Head of caudate nucleus (tissue), 42 donors: ENCODE results near the gene SIM2.

Experiments used
- DNase-seq, 42 donors: peaks; one replicate each; pipeline versions ENCODE4 v3.0.0 to v3.0.0-alpha.2; 2020 to 2021; ENCODE audit warnings: mixed read lengths in 7 of 42
- intact Hi-C: fragments of 100-400 bp; cut with DNase I; formaldehyde crosslinking; loops from one replicate; pipeline ENCODE4 v1.15.0; 2022

Gene SIM2

DNA sequence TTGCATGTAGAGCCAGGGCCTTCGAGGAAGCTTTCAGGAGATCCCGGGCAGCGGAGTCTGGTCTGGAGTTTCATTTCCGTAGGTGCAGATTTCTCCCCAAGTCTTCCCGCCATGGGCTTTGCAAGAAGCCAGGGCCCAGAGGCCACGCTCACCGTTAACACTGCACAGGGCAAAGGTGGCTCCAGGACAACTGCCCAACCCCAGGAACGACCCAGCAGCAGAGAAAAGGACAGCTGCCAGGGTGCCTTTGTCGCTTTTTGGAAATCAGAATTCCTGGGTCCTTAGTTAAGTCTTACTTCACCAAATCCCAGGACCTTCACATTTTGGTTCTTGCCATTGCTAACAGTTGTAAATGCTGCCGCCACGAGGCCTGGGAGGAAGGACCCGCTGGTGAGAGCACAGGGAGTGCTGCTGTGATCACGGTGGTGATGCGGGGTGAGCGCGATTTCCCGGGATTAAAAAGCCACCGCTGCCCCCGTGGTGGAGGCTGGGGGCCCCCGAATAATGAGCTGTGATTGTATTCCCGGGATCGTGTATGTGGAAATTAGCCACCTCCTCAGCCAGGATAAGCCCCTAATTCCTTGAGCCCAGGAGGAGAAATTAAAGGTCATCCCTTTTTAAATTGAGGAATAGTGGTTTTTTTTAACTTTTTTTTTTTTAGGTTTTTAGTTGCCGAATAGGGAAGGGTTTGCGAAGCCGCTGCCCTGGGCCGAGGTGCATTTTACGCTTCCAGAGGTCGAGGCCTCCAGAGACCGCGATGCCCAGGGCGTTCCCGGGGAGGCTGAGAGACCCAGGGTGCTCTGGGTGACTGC lies 8.2 kb downstream of the SIM2 start:
- intact Hi-C loops = no loop called here
- DNase-seq = peak in 25 of 42 donors; percentile 12 to 61 (median 36)

DNA sequence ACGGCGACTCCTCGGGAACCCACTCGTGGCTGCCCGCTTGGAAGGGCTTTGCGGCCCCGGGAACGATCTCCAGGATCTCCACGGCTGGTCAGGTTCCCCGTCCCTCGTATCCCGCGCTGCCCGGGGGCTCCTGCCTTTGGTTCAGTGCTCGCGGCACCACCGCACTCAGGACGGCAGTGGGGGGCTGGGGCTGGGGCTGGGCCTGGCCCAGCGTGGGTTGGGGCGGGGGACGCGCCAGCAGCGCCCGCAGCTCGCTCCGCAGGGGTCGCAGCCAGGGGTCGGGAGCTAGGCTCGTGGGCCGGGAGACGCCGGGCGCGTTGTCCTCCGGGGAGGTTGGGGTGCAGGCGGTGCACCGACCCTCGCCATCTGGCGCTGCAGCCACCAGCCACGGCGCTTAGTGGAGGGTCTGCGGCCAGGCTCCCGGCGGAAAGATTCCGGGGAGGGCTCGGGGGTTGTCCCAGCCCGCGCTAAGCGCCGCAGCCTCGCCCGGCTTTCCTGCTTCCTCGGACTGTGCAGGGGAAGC lies 8.9 kb downstream of the SIM2 start:
- DNase-seq = peak in 2 of 42 donors; percentile 35 to 39
- intact Hi-C loops = no loop called here

DNA sequence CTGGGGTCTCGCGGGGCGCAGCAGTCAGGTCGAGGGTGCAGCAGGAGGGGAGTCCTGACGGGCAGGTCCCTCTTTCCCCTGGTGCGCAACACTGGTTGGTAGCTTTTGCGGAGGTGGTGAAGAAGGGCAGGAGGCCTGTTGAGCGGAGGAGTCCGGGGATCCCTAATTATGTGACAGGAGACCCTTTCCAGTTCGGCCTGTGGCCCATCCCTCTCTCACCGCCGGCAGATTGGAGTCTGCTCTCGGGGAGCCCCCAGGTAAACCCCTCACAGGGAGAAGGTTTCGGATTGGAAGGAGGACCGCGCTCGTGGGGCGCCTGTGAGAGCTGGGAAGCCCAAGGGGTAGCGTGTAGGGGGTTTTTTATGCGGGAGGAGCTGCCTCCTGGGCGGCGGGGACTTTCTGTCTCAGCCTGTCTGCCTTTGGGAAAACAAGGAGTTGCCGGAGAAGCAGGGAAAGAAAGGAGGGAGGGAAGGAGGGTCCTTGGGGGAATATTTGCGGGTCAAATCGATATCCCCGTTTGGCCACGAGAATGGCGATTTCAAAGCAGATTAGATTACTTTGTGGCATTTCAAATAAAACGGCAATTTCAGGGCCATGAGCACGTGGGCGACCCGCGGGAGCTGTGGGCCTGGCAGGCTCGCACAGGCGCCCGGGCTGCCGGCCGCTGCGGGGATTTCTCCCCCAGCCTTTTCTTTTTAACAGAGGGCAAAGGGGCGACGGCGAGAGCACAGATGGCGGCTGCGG lies 9.5 kb downstream of the SIM2 start:
- DNase-seq = peak in 5 of 42 donors; percentile 6 to 37 (median 25)
- intact Hi-C loops = no loop called here

DNA sequence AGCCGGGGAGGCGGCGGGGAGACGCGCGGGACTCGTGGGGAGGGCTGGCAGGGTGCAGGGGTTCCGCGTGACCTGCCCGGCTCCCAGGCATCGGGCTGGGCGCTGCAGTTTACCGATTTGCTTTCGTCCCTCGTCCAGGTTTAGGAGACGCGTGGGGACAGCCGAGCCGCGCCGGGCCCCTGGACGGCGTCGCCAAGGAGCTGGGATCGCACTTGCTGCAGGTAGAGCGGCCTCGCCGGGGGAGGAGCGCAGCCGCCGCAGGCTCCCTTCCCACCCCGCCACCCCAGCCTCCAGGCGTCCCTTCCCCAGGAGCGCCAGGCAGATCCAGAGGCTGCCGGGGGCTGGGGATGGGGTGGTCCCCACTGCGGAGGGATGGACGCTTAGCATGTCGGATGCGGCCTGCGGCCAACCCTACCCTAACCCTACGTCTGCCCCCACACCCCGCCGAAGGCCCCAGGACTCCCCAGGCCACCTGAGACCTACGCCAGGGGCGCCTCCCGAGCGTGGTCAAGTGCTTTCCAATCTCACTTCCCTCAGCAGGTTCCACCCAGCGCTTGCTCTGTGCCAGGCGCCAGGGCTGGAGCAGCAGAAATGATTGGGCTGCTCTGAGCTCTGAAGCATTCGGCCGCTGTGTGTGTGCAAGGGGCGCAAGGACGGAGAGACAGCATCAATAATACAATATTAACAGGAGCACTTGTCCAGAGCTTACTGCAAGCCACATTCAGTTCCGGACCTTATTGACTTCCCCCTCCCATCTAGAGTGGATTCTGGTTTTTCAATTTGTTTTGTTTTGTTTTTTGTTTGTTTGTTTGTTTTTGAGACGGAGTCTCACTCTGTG lies 10.3 kb downstream of the SIM2 start:
- DNase-seq = peak in 4 of 42 donors; percentile 2 to 37 (median 28)

DNA sequence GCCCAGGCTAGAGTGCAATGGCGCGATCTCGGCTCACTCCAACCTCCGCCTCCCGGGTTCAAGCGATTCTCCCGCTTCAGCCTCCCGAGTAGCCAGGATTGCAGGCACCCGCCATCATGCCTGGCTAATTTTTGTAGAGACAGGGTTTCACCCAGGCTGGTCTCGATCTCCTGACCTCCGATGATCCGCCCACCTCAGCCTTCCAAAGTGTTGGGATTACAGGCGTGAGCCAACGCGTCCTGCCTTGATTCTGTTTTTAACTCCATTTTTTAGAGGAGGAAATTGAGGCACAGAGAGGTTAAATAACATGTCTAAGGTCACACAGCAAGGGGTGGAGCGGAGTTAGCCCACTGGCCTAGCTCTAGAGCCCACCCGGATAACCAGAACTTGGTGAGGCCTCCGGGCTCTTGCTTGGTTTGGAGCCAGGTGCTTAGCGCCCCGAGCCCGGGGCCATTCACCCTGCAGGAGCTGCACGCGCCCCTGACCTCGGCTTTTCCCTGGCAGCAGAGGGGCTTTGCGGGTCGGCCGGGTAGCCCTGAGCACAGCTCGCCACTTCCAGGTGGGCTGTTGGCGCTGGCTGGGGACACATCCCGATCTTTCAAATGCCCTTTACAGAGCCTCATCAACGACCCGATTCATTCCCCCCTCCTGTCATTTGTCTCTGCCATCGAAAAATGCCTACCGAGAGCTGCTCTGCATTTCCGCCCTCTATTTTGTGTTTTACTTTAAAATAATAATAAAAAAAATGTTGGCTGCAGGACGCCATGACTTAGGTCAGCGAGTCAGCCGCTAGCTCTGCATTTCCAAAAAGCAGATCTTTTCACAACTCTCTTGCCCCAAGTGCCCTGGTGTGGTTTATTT lies 11.2 kb downstream of the SIM2 start:
- intact Hi-C loops = no loop called here
- peak in 3 of 42 donors; percentile 1 to 28 (median 19) for DNase-seq

More for the DNA sequence above, 10.3 kb downstream of the SIM2 start:
- intact Hi-C loops = no loop called here

DNA sequence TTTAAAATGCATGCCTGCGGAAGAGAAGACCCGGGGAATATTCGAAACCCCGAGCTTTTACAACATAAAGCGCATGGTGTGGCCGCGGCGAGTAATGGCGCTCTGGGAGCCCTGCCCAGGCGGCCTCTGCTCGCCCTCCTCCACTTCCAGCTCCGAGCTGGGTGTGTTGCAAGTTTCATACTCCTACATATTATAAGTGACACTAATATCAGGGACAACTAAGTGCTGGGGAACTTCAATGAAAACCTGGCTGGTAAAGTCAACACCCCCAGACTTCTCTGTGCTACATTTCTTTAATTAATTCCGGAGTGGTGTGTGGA lies 11.8 kb downstream of the SIM2 start:
- DNase-seq = peak in 3 of 42 donors; percentile 8 to 27 (median 13)
- intact Hi-C loops = no loop called here

DNA sequence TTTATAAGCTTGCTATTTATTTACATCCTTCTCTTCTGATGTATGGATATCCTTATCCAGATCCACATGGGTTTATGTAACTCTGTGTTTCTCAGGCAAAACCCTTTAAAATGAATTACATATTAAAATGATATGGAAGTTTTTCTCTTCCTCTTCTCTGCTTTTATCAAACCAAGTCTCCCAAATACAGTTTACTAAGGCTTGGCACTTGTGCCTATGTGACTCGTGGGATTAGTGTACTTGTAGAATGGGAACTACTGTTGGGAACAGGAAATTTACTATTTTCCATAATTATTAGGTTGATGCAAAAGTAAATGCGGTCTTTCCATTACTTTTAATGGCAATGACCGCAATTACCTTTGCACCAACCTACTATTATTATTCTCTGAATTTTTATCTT lies 14.8 kb downstream of the SIM2 start:
- intact Hi-C loops = no loop called here
- DNase-seq = no peak

DNA sequence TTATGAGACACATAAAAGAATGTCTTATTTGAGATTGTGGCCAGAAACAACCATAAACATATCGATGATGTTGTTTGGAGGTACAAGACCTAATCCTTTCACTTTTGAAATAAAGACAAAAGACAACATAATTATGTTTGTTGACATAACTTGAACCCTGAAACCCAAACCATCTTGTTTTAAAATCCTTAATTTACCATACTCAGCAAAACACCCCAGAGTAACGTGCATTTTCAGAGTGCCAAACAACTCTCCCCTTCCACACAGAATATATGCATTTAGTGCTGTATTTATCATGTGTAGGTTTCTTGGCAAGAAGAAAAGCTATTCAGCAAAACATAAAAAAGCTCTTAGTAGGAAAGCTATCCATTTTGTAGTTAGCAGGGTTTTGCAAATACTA lies 17.5 kb downstream of the SIM2 start:
- intact Hi-C loops = no loop called here

DNA sequence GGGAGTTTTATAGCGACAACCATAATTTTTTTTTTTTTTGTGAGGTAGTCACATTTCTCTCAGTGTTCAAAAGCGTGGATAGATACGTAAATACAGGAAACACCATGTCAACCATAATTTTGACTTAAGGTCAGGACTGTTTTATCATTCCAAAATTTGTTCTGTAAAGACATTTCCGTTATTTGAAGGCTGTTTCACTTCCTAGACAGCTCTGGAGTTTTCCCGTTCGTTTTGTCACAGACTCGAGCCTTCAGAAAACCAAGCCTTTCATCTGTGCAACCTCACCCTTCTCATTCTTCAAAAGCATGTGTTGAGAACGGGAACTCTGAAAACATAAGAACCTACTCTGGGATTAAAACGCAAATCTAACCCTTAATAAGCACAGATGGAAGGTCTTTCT lies 17.9 kb downstream of the SIM2 start:
- DNase-seq = peak in 1 of 42 donors; percentile 1
- intact Hi-C loops = no loop called here

More for the DNA sequence above, 17.5 kb downstream of the SIM2 start:
- DNase-seq = no peak

DNA sequence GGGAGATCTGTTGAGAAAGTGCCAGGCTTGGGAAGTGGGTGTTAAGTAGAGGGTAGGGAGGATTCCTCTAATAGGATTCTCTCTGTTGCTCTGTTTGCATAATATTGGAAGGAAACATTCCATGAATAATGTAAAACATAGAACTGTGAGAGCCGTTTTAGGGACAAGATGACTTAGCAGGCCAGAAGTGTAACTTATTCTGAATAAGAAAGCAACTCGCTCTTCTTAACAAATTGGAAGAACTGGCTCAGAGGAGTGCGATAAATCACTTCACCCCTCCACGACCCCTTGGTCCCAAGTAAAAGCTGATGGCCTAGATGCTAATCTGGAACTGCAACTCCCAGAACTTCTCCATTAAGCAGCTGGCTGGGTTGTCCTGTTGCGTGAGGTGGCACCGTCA lies 19.1 kb downstream of the SIM2 start:
- peak in 3 of 42 donors; percentile 1 to 22 (median 4) for DNase-seq
- intact Hi-C loops = no loop called here

DNA sequence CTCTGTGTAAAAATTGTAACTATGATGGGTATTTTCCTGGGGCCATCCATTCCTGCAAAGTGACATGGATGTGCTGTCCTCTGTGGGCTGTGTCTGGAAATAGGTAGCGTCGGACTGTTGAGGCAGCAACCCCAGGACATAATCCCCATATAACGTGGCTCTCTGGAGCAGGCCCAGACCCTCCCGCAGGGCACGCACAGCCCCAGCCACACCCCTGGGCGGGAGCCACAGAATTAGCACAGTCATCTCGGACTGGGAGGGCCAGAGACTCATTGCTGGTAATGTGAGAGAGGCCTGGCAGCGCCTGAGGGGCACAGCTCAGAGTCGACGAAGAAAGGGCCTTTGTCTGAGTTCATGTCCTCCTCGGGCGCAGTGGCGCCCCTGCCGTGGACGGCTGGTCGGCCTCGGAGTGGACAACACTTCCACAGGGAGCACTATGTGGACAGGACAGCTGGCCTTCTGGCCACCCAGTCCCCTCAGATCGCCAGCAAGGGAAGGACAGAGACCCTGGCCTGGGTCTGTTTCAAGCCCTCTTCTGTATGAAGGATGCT lies 20.1 kb downstream of the SIM2 start:
- peak; percentile 26 to 92 (median 80) for DNase-seq
- intact Hi-C loops = no loop called here

DNA sequence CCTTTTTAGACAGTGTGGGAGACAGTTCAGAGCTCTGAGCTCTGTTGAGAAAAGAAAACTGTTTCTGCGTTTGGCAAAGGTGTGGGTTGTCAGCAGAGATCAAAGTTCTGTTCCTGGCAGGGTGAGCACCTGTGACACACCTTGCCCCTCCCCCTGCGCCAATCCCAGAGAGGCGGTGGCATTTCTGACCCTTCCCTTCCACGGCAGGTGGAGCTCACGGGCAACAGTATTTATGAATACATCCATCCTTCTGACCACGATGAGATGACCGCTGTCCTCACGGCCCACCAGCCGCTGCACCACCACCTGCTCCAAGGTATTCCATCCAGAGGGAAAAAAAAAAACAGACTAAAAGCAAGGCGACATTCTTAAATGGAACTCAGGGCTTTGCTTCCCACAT lies 20.7 kb downstream of the SIM2 start:
- intact Hi-C loops = loop anchor here (10.0 kb wide), 1 partner anchor 215 kb away; no protein-coding TSS in a partner anchor
- peak in 5 of 42 donors; percentile 2 to 32 (median 23) for DNase-seq

DNA sequence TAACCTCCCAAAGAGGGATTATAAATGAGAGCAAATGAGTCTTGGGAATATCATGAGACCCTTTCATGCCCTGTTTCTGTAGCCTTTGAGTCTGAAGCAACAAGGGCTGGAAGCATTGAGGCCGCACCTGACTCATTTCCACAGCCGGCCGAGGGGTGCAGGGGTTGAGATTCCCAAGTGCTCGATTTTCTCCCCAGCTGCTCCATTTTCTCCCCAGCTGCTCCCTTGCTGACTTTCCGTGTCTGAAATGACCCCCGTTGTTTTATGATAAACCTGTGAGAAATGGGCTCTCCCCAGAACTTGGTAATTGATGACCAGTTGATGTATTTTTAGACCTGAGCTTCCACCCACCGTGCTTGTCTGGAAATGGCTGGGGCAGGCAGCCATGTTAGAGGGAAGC lies 22.9 kb downstream of the SIM2 start:
- intact Hi-C loops = loop anchor here (10.0 kb wide), 1 partner anchor 217 kb away; no protein-coding TSS in a partner anchor
- peak in 5 of 42 donors; percentile 3 to 12 (median 9) for DNase-seq

DNA sequence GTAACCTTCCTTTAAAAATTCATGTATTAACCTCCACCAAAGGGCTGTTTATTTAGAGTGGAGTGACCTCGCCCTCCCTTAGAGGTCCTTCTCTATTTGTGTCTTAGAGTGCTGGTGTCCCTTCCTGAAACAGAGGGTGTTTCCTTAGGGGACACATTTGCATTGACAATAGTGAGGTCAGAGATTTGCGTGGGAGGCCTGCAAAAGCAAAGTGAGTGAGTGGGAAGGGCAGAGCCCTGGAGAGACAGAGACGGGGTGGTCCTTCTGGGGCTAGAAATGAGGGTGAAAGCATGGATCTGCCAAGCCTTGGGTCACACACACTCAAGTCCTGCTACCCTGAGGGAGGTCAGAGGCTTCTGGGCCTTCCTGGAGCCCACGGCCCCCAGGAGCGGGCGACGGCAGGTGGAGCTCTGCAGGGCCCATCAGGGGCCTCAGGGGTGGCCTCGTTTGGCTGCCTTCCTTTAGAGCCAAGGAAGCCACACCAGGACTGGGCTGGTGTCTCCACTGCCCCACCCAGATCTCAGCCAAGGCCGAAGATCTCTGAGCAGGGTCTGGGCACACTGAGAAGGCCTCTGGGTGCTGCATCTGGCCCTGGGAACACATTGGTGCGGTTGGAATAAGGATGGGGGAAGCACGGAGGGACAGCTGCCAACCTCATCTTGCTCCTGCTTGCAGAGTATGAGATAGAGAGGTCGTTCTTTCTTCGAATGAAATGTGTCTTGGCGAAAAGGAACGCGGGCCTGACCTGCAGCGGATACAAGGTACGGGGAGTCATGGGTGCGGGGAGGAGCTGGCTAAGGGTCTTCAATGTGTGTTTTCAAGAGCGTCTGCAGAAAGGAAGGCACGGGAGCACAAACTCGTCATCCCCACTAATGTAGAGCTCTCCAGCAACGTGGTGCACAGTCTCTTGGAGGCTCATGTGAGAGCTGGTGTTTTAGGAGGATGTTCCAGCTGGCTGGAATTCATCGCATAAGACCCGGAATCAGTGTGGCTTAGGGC lies 23.8 kb downstream of the SIM2 start:
- intact Hi-C loops = loop anchor here (10.0 kb wide), 1 partner anchor 218 kb away; no protein-coding TSS in a partner anchor
- DNase-seq = peak in 9 of 42 donors; percentile 1 to 9 (median 3)

DNA sequence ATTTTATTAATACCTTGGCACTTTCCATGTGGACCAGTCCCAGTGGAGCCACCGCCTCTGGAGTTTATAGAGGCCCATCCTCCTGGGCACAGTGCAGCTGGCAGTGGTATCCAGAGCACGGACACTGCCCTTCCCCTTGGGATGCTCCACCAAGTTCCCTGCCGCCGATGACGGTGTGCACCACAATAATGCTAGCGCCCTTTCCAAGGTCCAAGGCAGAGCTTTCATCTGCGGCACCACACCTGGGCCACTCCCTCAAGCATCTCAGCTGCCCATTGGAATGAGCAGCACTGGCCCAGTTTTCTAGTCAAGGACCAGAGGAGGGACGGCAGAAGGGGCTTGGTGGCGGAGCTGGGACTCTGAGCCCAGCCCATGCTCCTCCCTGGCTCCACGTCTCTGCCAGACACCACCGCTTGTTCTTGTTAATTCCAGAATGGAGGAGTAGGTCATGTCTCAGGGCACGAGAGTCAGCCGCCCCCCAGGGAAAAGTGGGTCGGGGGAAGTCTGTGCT lies 24.5 kb downstream of the SIM2 start:
- DNase-seq = peak in 8 of 42 donors; percentile 1 to 32 (median 6)
- intact Hi-C loops = loop anchor here (10.0 kb wide), 1 partner anchor 219 kb away; no protein-coding TSS in a partner anchor

DNA sequence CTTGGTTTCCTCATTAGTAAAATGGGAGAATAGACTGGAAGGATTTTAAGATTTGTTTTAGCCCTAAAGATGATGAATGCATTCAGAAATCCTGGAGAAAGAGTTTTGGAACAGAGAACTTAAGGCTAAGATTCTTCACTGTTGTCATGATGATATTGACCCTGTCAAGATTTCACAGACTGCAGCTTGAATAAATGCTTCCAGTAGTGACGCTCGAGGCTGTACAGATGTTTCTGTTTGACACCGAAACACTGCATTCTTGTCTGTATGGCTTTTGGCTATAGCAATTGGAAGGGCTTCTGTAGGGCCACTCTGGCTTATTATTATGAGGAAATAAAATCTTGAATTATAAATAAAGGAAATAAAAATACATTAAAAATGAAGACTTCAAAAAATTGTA lies 25.7 kb downstream of the SIM2 start:
- DNase-seq = no peak
- intact Hi-C loops = loop anchor here (10.0 kb wide), 1 partner anchor 220 kb away; no protein-coding TSS in a partner anchor
